Measurements from ENCODE around the gene MAPK8IP1.

The MAPK8IP1 gene

GRCh38 chr11:45925550-45925949 lies 40.1 kb downstream of the MAPK8IP1 start:
- DNase-seq (ENCODE audit: low read depth in 4 of 4, low spot score in 1 of 4), result no peak

- DNase-seq (ENCODE audit: low read depth in 4 of 4, low spot score in 1 of 4), result no peak
Measured at GRCh38 chr11:45926001-45926401, 40.5 kb downstream of the MAPK8IP1 start.

- DNase-seq (ENCODE audit: low read depth in 4 of 4, low spot score in 1 of 4), result no peak
Measured at GRCh38 chr11:45926536-45927331, 41.3 kb downstream of the MAPK8IP1 start.

- DNase-seq (ENCODE audit: low read depth in 4 of 4, low spot score in 1 of 4), result no peak
Measured at GRCh38 chr11:45927332-45927683, 41.9 kb downstream of the MAPK8IP1 start.

- no peak for DNase-seq (ENCODE audit: low read depth in 4 of 4, low spot score in 1 of 4)
Measured at GRCh38 chr11:45927684-45928413, 42.4 kb downstream of the MAPK8IP1 start.

- no peak for DNase-seq (ENCODE audit: low read depth in 4 of 4, low spot score in 1 of 4)
Measured at GRCh38 chr11:45928535-45929215, 43.2 kb downstream of the MAPK8IP1 start.

GRCh38 chr11:45929486-45930030 lies 44.1 kb downstream of the MAPK8IP1 start:
- no peak for DNase-seq (ENCODE audit: low read depth in 4 of 4, low spot score in 1 of 4)

GRCh38 chr11:45930031-45930794 lies 44.8 kb downstream of the MAPK8IP1 start:
- DNase-seq (ENCODE audit: low read depth in 4 of 4, low spot score in 1 of 4), result no peak

GRCh38 chr11:45930951-45931570 lies 45.6 kb downstream of the MAPK8IP1 start:
- no peak for DNase-seq (ENCODE audit: low read depth in 4 of 4, low spot score in 1 of 4)

GRCh38 chr11:45931739-45932138 lies 46.3 kb downstream of the MAPK8IP1 start:
- no peak for DNase-seq (ENCODE audit: low read depth in 4 of 4, low spot score in 1 of 4)

GRCh38 chr11:45932217-45932616 lies 46.8 kb downstream of the MAPK8IP1 start:
- DNase-seq (ENCODE audit: low read depth in 4 of 4, low spot score in 1 of 4), result no peak

GRCh38 chr11:45933131-45933831 lies 47.8 kb downstream of the MAPK8IP1 start:
- no peak for DNase-seq (ENCODE audit: low read depth in 4 of 4, low spot score in 1 of 4)

GRCh38 chr11:45933846-45934579 lies 48.6 kb downstream of the MAPK8IP1 start:
- no peak for DNase-seq (ENCODE audit: low read depth in 4 of 4, low spot score in 1 of 4)

- DNase-seq (ENCODE audit: low read depth in 4 of 4, low spot score in 1 of 4), result no peak
Measured at GRCh38 chr11:45934580-45935318, 49.3 kb downstream of the MAPK8IP1 start.

- DNase-seq (ENCODE audit: low read depth in 4 of 4, low spot score in 1 of 4), result no peak
Measured at GRCh38 chr11:45935349-45936064, 50.1 kb downstream of the MAPK8IP1 start.

- DNase-seq (ENCODE audit: low read depth in 4 of 4, low spot score in 1 of 4), result no peak
Measured at GRCh38 chr11:45936511-45937054, 51.1 kb downstream of the MAPK8IP1 start.

GRCh38 chr11:45937916-45938315 lies 52.5 kb downstream of the MAPK8IP1 start:
- DNase-seq (ENCODE audit: low read depth in 4 of 4, low spot score in 1 of 4), result no peak

- DNase-seq (ENCODE audit: low read depth in 4 of 4, low spot score in 1 of 4), result no peak
Measured at GRCh38 chr11:45939836-45940235, 54.4 kb downstream of the MAPK8IP1 start.
